GM18907 (cell line): ENCODE data around the gene NFIX.

Experiments used
- ATAC-seq: cut with Tn5 transposase; IDR thresholded peaks from one replicate; pipeline ENCODE4 v1.9.1; 2021; ENCODE audit warnings: mild to moderate bottlenecking, moderate library complexity; ENCODE audit not compliant: unreplicated experiment

Gene NFIX

DNA sequence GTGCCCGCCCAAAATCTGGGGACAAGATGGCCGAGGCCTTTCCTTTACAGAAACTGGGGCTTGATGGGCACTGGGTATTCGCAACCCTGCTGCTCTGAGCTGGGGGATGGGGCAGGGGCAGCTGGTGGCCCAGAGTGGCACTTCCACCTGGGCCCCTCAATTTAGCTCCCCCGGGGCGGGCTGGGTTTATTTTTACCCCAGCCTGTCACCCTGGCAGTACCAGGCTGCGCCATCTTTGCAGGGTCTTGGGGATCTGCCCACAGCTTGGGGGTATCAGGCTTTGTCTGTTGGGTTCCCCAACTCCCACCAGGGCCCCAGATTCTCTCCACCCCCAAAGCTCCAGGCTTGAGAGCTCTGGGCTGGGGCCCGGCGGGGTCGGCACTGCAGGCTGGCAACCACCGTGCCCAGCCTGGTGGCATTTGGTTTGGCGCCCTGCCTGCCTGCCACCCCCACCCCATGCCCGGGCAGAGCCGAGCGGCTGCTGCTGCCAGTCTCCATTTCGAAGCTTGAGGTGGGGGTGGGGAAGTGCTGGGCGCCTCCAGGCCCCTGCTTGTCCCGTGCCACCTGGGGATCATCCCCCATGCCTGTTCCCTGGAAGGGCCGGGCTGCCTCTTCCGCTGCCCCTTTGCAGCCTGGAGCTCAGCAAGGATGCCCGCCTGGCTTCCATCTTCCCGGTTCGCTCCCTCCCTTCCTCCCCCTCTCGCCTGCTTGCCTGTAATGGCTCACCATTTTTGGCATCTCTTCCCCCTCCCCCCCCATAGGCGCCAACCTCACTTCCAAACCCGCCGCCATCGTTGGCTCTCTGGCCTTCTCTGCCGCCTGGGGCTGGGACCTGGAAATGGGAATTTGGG, 11.4 kb downstream of the NFIX start:
- no peak for ATAC-seq

DNA sequence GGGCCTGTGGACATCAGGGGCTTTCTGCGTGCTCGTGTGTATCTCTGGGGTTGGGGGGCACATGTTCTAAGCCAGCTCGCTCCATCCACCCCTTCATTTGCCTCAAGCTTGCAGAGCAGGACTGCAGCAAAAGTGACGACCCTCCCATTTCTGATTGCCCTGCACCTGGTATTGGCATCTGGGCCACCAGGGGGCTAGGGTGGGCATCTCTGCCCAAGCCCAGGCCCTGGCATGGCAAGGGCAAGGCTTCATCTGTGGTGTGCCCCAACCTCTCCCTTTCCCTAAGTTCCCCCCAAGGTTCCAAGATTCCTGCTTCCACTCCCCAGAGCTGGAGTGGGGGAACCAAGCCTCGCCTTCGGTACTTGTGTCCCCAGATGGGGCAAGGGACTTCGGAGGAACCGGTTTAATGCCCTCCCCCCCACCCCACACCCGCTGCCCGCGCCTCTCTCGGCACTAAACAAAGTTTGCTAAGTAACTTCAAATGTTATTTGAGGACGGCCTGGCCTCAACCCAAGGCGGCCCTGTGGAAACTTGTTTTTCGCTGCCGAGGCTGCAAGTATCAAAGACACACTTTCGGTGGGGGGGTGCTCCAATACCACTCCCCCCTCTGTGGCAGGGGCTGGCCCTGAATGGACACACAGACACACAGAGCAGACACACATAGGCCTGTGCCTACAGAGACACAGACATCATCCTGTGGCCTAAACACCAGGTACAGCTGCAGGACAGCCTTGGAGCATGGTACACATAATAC, 12.2 kb downstream of the NFIX start:
- ATAC-seq: no peak

DNA sequence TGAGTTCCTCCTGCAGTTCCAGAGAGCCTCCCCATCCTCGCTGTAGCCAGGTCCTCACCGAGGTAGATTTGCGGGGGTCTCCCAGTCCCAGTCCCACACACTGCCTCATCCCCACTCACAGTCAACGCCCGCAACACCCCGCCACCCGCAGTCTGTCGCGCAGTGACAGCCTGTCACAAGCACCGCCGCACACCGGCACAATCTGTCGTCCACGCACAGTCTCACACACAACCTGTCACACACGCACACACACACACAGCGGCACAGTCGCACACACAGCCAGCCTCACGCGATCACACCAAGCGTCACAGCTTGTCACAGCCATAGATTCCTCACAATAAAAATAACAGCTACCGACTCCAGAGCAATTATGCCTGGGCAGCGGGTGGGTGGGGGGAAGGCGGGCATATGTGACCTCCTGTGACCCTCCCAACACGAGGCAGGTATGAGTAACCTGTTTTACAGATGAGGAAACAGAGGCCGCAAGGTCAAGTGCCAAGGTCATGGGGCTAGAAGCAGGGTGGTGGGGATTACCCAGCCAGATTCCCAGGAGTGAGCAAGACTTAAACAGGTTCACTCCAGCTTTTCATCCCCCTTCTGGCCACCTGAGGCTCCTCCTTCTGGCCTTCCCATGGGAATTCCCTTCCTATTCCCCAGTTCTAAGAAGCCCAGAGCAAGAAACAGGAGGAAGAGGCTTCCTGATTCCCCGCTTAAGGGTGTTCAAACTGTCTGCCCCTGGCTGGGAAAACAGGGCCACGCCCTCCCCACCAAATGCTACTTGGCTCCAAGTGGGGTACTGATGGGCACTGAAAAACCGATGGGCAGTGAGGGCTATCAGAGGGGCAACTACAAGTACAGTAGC, 13.9 kb downstream of the NFIX start:
- no peak for ATAC-seq

DNA sequence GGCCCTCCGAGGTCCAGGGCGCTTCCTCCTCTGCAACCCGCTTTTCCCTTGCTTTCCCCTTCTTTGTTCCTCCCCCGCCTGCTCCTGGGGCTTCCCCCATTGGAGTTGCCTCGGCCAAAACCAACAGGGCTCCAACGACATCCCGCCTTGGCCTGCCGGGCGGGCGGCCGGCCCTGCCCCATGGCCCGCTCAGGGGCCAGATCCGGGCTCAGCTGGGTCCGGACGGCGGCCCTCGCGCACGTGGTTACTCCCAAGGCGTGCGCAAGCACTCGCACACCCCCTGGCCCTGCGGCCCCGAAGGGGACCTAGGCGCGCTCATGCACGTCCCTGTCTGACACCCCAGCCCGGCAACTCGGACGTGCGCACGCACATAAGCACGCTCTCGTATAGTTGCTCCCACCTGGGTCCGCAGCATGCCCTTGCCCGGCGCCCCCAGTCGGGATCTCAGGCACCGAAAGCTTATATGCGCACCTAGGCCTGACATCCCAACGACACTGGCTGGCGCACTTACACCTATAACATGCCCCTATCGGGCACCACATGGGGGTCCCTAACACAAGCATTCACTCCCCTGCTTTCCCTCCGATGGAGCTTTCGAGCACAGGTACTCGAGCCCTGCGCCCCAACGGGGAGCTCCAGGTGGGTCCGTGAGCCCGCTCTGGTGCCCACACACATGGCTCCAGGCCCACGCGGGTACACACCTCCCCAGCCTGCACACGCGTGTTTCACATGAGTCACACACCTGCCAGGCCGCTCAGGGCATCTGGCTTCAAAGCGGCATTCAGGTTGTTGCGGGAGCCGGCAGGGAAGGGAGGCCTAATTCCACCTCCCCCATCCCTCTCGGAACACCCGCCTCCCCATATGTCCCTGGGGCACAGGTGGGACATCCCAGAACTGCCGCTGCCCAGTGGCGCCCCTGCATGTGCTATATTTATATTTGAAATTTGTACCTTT, 15.0 kb downstream of the NFIX start:
- no peak for ATAC-seq

DNA sequence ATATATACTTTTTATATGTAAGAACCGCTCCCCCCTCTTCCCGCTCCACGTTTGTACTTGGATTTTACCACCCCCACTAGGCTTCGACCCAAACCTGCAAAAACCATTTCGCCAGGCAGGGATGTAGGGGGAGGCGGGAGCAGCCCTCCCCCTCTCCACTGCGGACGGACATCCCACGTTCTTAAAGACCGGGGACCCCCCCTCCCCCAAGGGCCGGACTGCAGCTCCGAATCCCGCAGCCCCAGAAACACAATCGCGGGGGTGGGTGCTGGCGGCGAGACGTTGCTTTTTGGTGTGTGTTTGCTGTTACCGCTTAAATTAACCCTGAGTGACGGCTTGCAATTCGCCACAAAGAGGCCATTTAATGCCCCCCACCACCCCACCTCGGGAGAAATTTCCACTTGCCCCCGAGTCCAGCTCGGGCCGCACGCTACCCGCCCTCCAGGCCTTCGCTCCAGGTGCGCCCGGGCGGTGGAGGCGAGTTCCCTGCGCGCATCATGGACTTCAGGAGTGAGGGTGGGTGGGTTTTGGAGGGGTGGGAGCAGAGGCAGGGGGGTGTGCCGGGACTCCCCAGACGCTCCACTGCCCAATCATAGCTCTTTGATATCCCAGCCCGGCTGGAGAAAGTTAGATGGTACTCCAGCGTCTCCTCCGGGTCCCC, 15.8 kb downstream of the NFIX start:
- no peak for ATAC-seq

DNA sequence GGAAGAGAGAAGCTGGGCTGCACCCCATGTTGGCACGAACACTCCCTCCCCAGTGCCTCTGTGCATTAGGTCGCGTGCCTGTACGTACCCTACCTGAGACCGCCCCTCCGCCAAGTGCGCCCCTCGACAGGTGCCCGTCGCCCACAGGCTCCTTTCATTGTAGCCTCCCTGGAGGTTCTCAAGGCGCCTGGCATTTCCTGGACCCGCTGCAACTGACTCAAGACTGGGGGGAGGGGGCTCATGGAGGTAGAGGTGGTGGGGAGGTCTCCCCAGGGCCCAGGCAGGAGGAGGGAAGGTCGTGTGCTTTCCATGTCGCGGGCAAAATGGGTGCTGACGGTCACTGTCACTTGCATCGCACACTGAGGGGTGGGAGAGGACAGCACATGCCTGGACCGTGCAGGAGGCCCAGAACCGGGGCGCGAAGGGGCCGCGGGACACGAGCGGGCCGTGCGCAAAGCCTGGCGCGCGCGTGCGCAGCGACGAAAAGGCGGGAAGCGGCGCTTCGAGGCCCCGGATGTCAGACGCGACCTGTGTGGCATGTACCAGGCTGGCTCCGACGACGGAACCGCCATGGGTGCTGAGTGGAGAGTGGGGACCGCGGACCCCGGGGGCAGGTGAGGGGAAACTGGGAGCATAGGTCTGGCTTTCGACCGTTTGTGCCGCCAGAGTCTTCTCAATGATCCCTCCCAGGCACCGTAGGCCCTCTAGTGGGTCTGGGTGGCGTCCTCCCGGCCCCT, 16.5 kb downstream of the NFIX start:
- no peak for ATAC-seq

DNA sequence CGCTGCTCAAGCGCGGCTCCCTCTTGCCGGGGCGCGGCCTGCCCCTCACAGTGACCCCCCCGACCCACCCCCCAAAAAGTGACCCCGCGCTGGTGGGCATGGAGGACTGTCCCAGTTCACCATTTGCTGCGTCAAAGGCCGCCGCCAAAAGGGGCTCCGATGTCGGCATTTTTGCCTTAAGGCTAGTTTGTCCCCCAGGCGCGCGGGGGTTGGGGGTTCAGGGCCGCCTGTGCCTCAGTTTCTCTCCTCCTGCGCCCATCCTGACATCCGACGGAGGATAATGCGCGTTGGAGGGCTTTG, 17.1 kb downstream of the NFIX start:
- ATAC-seq: no peak

DNA sequence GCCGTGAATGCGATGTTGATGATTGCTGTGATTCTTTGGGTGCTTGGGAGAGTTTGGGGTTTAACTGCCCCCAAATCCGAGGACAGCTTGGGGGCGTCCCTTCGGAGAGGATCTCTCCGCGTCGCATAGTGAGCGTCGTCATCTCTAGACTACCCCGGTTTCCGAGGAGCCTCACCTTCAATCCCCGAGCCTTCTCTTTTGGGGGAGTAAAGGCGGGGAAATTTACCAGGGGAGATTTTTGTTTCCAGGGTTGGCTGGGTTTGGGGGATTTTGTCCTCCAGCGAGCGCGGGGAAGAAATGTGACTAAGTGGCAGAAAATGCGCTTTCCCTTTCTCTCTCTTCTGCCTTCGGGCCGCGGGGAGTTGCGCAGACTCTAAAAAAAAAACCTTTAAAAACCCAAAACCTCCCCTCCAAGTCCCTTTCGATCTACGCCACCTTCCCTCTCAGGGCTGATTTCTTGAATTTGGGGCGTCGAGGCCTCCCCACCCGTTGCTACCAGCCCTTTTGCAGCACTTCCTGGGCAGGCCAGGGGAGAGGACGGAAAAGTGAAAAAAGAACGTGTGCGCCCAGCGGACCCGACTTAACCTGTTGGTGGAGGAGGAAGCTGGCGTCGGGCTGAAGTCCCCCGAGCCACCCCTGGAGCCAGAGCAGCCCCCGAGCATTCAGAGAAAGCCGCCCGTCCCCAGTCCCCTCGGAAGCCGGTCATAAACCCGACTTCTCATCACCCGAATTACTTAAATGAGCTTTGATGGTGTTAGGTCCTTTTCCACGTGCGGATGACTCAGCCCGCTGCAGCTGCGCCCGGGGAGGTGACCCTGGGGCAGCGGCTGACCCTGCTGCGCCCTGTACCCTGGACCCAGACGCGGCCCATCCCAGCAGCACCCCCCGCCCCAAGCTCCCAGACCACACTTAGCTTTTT, 17.7 kb downstream of the NFIX start:
- no peak for ATAC-seq

DNA sequence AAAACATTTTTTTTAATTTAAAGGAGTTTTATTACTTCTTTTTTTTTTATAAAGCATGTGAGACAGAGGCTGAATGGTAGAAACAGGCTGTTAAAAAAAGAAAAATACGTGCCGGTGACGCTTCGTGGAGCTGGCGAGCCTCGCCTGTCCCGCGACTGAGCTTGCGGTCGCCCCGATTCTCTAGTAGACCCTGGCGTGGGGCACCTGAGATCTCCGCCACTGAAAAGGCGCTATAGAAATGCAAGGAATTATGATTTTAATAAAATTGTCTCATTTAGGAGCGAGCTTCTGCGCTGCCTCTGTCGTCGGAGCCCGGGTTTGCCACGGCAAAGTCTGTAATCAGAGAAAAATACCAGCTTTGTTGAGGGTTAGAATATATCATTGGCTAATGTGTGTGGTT, 18.4 kb downstream of the NFIX start:
- no peak for ATAC-seq

DNA sequence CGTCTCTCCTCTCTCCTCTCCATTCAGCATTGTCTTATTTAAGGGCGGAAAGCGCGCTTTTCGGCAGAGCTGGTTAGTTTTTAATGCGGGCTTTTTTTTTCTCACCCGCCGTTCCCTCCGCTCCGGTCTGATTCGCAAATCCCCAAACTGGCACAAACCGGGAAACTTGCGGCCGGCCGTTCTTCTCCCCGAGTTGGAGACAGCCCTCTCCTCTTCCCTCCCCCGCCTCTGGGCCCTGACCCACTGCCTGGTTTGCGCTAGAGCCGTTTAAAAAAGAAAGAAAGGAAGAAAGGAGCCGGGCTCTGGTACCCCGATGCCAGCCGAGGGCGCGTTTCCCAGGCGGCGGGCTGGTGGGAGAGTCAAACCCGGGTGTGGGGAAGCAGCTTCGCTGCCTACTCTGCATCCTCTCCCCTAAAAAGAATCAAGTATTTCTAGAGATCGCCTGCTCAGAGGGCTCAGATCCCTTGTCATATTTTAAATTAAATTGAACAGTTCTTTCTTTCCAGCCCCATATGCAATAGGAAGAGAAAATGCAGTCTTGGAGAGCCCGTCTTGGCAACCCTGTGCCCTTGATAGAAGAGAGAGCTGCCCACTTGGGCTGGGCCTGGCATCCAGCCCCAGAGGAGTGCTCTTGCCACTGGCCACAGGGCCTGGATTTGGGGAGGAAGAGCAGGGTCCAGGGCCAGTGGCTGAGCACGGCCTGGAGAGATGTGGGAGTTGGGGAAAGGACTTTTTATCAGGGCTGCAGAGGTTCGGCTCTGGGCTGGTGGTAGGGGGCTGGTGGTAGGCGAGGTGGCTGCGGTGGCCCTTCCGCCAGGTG, 19.0 kb downstream of the NFIX start:
- ATAC-seq: no peak

DNA sequence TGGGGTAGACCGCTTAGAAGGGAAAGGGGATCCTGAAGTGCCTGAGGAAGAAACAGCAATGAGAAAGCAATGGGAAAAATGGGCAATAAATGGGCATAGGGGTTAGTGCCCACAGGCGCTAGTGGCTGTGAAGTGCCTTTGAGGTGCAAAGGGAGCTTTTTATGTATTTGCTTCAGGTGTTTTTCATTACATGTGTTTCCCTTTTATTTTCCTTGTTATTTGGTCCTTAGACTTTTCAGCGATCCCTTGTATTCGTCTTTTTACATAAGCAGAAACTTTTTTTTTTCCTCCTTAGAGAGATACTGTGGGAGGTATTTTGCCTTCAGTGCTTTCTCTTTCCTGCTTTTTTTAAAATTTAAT, 19.6 kb downstream of the NFIX start:
- no peak for ATAC-seq

DNA sequence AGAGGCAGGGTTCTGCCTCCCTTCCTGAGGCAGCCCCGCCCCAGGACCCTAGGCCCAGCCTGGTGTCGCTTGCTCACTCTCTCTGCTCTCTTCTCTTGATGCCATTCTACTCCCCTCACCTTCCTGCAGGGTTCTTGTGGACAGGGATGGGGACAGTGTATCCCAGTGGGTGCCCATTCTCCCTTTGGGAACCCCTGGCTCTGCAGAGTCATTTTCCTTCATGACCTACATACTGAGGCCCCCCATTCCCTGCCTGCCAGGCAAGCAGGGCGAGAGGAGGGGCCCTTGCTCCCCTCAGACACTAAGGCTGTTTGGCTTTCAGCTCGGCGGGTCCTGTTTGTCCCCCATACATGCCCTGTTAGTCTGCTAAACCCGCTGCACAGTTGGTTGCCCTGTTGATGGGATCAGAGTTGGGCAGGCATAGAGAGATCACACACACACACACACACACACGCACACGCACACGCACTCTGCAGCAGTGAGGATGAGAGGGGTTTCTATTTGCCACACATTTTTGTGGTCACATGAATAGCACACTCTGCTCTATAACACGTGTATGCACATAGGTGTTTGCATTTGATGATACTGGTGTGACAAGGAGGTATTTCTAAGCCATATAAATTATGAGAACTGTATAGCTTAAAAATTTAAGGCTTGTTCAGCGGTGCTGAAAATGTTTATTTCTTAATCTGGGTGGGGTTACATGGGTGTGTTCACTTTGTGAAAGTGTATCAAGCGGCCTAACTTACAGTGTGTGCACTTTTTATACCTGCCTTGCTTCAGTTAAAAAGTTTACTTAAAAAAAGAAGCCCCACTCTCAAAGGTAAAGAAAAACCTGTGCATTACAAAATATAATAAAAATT, 20.3 kb downstream of the NFIX start:
- ATAC-seq: no peak

DNA sequence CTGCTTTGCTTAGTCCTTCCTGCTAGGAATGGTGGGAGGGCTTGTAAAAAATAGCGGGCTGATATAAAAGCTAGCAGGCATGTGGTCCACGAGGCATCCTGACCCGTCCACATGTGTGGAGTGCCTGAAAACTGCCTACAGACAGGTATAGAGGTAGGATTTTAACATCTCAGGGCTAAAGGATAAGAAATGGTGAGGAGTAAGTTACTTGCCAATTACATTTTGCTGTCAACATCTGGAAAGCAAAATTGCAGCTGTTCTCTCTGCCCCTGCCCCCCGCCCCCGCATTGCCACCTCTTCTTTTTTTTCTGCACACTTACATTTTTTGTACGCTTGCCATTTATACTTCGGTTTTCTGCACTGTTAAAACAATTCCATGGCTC, 21.0 kb downstream of the NFIX start:
- no peak for ATAC-seq

DNA sequence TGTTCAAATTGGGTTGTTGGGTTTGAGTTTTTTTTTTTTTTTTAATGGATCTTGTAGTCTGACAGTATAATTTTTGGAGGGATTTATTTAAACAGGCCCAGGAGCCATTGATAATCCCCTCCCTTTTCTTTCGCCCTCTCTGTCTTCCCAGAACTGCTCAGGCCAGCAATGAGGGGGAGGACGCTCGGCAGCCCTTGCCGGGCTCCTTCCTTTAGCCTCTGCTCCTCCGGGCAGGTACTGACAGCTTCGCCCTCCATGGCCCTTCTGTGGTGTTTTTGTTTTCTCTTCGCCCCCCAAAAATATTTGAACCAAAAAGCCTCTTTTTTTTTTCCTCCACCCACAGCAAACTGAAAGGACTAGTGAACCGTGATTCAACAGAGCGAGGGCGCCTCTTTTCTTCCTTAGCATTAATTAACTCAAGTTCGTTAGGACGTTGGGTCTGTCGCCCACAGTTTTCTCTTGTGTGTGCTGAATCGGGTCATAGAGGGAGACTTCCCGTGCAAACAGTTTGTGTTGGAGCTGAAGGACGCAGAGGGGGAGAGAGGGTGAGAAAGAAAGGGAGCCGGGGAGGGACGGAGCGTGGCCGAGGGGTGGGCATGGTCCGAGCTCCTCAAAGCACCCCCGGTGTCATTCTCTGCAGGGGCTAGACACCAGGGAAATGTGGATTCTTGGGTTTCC, 21.5 kb downstream of the NFIX start:
- no peak for ATAC-seq

DNA sequence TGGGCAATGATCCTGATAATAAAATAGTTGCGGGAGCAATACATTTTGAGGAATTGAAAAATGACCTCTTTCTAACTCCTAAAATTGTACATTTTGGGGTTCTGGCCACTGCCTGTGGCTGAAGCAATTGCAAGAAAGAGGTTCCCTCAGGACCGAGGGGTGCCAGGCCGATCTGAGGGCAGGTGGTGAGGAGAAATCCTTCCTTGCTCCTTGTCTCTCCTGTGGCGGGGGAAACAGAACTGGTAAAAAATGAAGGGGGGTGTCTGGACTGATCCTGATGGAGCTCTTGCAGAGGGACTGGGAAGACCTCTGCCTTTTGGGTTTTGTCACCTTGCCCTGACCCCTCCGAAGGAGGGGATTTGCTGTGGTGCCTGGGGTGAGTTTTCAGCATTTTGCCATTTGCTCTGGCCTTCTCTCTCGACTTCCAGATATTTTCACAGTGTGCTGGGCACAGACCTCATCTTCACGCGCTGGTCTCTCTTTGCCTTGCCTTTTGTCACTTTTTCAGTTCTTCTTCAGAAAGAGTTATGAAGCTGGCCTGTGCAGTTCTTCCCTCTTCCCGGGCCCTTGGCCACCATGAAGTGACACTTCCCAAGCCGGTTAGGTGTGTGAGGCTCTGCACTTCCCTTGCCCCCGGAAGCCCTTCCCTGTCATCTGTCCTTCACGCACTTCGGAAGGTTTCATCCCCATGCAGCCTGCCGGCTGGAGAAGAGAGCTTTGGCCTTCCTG, 22.2 kb downstream of the NFIX start:
- no peak for ATAC-seq
